Measurements from ENCODE around the gene RAN. TPM values are rescaled to one million over a fixed set of nuclear protein-coding genes. Genes with fewer than 3 reads are reported as not detected.

Gene RAN
- total RNA-seq, 1 donor from 2014 or later = 685 TPM

- Mint-ChIP-seq H3K4me1 (ENCODE audit: unreplicated experiment) (no peaks in the 10 kb centered on the region), H3K36me3 (ENCODE audit: low read depth, unreplicated experiment) (no peaks in the 10 kb centered on the region), H3K4me3 (ENCODE audit: unreplicated experiment) (no peak overlapping the region), H3K27me3 (ENCODE audit: unreplicated experiment) (peaks cover 1% of the 10 kb centered on the region), H3K9me3 (ENCODE audit: unreplicated experiment) (no peaks in the 10 kb centered on the region), H3K27ac (ENCODE audit: unreplicated experiment) (no peak overlapping the region)
- TF ChIP-seq CTCF (IDR thresholded peaks at IDR 0.05; ENCODE audit: unreplicated experiment) = no peak
- DNase-seq (ENCODE audit: low spot score) = no peak
These were observed 43.0 kb upstream of the RAN start for GRCh38 chr12:130828895-130829294.

DNA sequence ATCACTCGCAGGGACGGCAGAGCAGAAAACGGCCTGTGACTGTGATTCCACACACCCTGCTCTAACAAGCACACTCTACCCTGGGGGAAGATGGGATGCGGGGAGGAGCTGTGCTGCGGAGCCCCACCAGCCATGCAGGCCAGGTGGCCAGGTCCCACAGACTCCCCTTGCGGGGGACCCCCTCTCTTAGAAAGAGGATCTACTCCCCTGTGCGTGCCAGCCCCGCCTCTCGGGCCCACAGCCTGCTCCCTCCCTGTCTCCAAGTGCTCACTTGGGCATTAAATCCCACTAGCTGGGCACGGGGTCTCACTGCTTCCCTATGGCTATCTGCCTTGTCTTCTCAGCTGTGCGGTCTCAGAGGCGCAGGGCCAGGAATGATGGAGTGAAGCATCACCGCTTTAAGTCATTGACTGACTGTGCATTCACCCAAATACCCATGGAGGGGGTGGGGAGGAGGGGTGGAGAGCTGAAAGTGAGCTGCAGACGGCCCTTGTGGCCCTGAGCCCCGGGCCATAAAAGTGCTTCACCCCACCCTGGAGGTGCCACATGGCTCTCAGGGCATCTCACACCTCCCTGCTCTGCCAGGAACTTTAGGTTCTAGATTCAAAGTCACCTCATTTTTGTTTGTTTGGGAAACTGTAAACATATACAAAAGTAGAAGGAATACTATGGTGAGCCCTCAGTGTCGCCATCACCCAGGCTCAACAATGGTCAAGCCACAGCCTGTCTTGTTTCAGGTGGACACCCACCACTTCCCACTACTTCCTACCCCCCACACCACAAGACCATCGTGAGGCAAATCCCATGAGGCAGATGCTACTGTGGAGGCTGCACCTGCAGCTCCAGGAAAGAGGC lies 42.2 kb upstream of the RAN start:
- no peak for TF ChIP-seq CTCF (IDR thresholded peaks at IDR 0.05; ENCODE audit: unreplicated experiment)
- Mint-ChIP-seq H3K27me3 (ENCODE audit: unreplicated experiment) (peaks cover 1% of the 10 kb centered on the region), H3K9me3 (ENCODE audit: unreplicated experiment) (no peaks in the 10 kb centered on the region), H3K36me3 (ENCODE audit: low read depth, unreplicated experiment) (no peaks in the 10 kb centered on the region), H3K27ac (ENCODE audit: unreplicated experiment) (no peak overlapping the region), H3K4me3 (ENCODE audit: unreplicated experiment) (no peak overlapping the region), H3K4me1 (ENCODE audit: unreplicated experiment) (no peaks in the 10 kb centered on the region)
- DNase-seq (ENCODE audit: low spot score) = no peak

DNA sequence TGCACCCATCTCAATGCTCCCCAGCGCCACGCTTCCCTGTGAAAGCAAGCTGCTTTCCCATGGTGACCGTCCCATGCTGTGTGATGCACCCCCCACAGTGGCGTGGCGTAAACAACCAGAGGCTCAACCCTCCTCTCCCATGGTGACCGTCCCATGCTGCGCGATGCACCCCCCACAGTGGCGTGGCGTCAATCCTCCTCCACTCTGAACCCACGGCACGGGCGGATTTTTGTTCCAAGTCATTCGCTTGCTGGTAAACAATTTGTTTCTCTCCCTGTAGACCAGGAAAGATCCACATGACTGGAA lies 41.7 kb upstream of the RAN start:
- no peak overlapping the region for H3K27ac Mint-ChIP-seq (ENCODE audit: unreplicated experiment)
- H3K27me3 Mint-ChIP-seq (ENCODE audit: unreplicated experiment) = peaks cover 1% of the 10 kb centered on the region
- H3K9me3 Mint-ChIP-seq (ENCODE audit: unreplicated experiment) = no peaks in the 10 kb centered on the region
- no peaks in the 10 kb centered on the region for H3K36me3 Mint-ChIP-seq (ENCODE audit: low read depth, unreplicated experiment)
- no peak for TF ChIP-seq CTCF (IDR thresholded peaks at IDR 0.05; ENCODE audit: unreplicated experiment)
- H3K4me1 Mint-ChIP-seq (ENCODE audit: unreplicated experiment) = no peaks in the 10 kb centered on the region
- H3K4me3 Mint-ChIP-seq (ENCODE audit: unreplicated experiment) = no peak overlapping the region
- no peak for DNase-seq (ENCODE audit: low spot score)

- Mint-ChIP-seq H3K4me3 (ENCODE audit: unreplicated experiment) (no peak overlapping the region), H3K4me1 (ENCODE audit: unreplicated experiment) (no peaks in the 10 kb centered on the region), H3K27ac (ENCODE audit: unreplicated experiment) (no peak overlapping the region), H3K27me3 (ENCODE audit: unreplicated experiment) (peaks cover 1% of the 10 kb centered on the region), H3K36me3 (ENCODE audit: low read depth, unreplicated experiment) (no peaks in the 10 kb centered on the region), H3K9me3 (ENCODE audit: unreplicated experiment) (no peaks in the 10 kb centered on the region)
- TF ChIP-seq CTCF (IDR thresholded peaks at IDR 0.05; ENCODE audit: unreplicated experiment) = no peak
- no peak for DNase-seq (ENCODE audit: low spot score)
These were observed 40.6 kb upstream of the RAN start for GRCh38 chr12:130831246-130831645.

DNA sequence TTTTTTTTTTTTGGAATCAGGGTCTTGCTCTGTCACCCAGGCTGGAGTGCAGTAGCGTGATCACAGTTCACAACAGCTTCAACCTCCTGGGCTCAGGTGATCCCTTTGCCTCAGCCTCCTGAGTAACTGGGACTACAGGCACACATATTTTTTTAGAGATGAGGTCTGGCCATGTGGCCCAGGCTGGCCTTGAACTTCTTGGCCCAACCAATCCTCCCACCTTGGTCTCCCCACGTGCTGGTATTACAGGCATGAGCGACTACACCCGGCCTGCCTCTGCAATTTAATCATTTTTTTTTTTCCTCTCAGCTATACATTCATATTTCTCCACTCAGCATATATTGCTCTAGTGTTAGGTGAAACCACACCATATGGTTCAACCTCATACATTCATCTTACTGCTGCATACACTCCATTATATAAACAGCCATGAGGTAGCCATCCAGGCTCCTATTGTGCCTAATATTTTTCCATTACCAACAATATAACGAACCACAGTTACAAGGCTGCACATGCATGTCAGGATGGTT lies 39.9 kb upstream of the RAN start:
- DNase-seq (ENCODE audit: low spot score) = no peak
- H3K36me3 Mint-ChIP-seq (ENCODE audit: low read depth, unreplicated experiment) = no peaks in the 10 kb centered on the region
- no peaks in the 10 kb centered on the region for H3K4me1 Mint-ChIP-seq (ENCODE audit: unreplicated experiment)
- no peak overlapping the region for H3K27ac Mint-ChIP-seq (ENCODE audit: unreplicated experiment)
- no peaks in the 10 kb centered on the region for H3K9me3 Mint-ChIP-seq (ENCODE audit: unreplicated experiment)
- peaks cover 1% of the 10 kb centered on the region for H3K27me3 Mint-ChIP-seq (ENCODE audit: unreplicated experiment)
- H3K4me3 Mint-ChIP-seq (ENCODE audit: unreplicated experiment) = no peak overlapping the region
- no peak for TF ChIP-seq CTCF (IDR thresholded peaks at IDR 0.05; ENCODE audit: unreplicated experiment)
